A673 (cell line): ENCODE data around the gene LAX1. TPM values are rescaled to one million over a fixed set of nuclear protein-coding genes. Genes with fewer than 3 reads are reported as not detected.

ENCODE experiments used
- BruUV-seq: library from RNA; stranded (reverse); fragments of 400-500 nt; replicated peaks from 2 replicates; lab custom pipeline; 2021; lab: Mats Ljungman, UMichigan
- CTCF ChIA-PET: fragments of 300-600 bp; sonication (Branson Sonifier 250); formaldehyde crosslinking; loops from one replicate; lab custom pipeline; 2022; ENCODE audit warnings: antibody characterized with exemption; lab: Charles Lee
- POLR2A ChIA-PET: fragments of 300-600 bp; sonication (Branson Sonifier 250); formaldehyde crosslinking; loops from one replicate; lab custom pipeline; 2022; ENCODE audit warnings: antibody characterized with exemption; ENCODE audit not compliant: low non-redundant PET; lab: Charles Lee
- DNase-seq: peaks from one replicate; pipeline ENCODE4 v3.0.0-alpha.2; 2015; ENCODE audit warnings: low spot score
- H3K27ac ChIP-seq: fragments of 200-600 bp; sonication (generic); 2 replicates; pipeline ENCODE4 v1.5.1; 2016; ENCODE audit warnings: mixed run types, low read depth, mild to moderate bottlenecking, mixed read lengths, antibody characterized with exemption, low read length; ENCODE audit not compliant: poor library complexity, severe bottlenecking
- H3K27me3 ChIP-seq: fragments of 200-600 bp; sonication (generic); replicated peaks from 2 replicates; pipeline ENCODE4 v1.6.1; 2017; ENCODE audit warnings: mixed run types, low read depth, mild to moderate bottlenecking, mixed read lengths, antibody characterized with exemption, low read length; ENCODE audit not compliant: insufficient read depth, poor library complexity
- H3K36me3 ChIP-seq: fragments of 200-600 bp; sonication (generic); 2 replicates; pipeline ENCODE4 v1.6.1; 2016; ENCODE audit warnings: mixed run types, mild to moderate bottlenecking, mixed read lengths, antibody characterized with exemption, low read length; ENCODE audit not compliant: insufficient read depth, poor library complexity, severe bottlenecking
- H3K4me1 ChIP-seq: fragments of 200-600 bp; sonication (generic); 2 replicates; pipeline ENCODE4 v1.6.1; 2017; ENCODE audit warnings: mixed run types, mild to moderate bottlenecking, mixed read lengths, antibody characterized with exemption, low read length; ENCODE audit not compliant: insufficient read depth, poor library complexity, severe bottlenecking
- H3K4me3 ChIP-seq: fragments of 200-600 bp; sonication (generic); 2 replicates; pipeline ENCODE4 v1.5.1; 2016; ENCODE audit warnings: low read depth, mixed run types, mild to moderate bottlenecking, mixed read lengths, low read length; ENCODE audit not compliant: poor library complexity, severe bottlenecking
- H3K9me3 ChIP-seq: fragments of 200-600 bp; sonication (generic); 2 replicates; pipeline ENCODE4 v1.6.1; 2016; ENCODE audit warnings: mixed run types, low read depth, mild to moderate bottlenecking, mixed read lengths, antibody characterized with exemption, low read length; ENCODE audit not compliant: poor library complexity, severe bottlenecking
- EZH2 ChIP-seq: fragments of 200-600 bp; sonication (generic); IDR thresholded peaks from 2 replicates; pipeline ENCODE4 v1.6.1; 2017; ENCODE audit warnings: borderline replicate concordance, low read depth, mild to moderate bottlenecking, mixed read lengths, antibody characterized with exemption, low read length; ENCODE audit not compliant: poor library complexity, severe bottlenecking
- intact Hi-C: fragments of 100-400 bp; cut with micrococcal nuclease; formaldehyde crosslinking; loops from one replicate; pipeline ENCODE4 v1.10.0; 2022; ENCODE audit not compliant: unreplicated experiment
- total RNA-seq: library from RNA; stranded (reverse); gene quantifications from 2 replicates; pipeline ENCODE4 v1.2.3, GENCODE V29; 2021
- TF ChIP-seq, protein P1 (sequence below): fragments of 300-800, 200-600 bp; sonication (generic); conservative IDR thresholded peaks from 2 replicates; pipeline ENCODE4 v1.5.1; 2017; ENCODE audit warnings: low read depth, mild to moderate bottlenecking, antibody characterized with exemption, low read length, moderate library complexity, mixed read lengths

The LAX1 gene
- total RNA-seq, 1 experiment from 2014 or later = 0.43 TPM

DNA sequence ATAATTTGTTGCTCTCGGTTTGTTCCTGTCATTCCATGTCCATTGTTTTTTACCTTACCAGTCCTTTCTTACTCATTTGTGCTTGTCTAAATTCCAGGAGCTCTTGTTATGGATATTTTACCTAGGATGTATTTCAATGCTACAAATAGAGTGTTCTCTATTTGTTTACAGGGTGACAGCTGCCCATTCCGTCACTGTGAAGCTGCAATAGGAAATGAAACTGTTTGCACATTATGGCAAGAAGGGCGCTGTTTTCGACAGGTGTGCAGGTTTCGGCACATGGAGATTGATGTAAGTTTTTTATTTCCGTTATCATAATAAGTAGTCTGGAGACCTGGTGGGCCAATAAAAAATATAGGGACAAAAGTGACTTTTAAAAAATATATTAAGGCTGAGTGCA is 53.4 kb downstream of the LAX1 start:
- CTCF ChIA-PET = no interaction called here
- POLR2A ChIA-PET = no interaction called here
- no peak for TF ChIP-seq EZH2
- TF ChIP-seq, protein P1, sequence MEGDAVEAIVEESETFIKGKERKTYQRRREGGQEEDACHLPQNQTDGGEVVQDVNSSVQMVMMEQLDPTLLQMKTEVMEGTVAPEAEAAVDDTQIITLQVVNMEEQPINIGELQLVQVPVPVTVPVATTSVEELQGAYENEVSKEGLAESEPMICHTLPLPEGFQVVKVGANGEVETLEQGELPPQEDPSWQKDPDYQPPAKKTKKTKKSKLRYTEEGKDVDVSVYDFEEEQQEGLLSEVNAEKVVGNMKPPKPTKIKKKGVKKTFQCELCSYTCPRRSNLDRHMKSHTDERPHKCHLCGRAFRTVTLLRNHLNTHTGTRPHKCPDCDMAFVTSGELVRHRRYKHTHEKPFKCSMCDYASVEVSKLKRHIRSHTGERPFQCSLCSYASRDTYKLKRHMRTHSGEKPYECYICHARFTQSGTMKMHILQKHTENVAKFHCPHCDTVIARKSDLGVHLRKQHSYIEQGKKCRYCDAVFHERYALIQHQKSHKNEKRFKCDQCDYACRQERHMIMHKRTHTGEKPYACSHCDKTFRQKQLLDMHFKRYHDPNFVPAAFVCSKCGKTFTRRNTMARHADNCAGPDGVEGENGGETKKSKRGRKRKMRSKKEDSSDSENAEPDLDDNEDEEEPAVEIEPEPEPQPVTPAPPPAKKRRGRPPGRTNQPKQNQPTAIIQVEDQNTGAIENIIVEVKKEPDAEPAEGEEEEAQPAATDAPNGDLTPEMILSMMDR = no peak
- DNase-seq = no peak
- Histone ChIP-seq H3K27me3 (no peaks in the 10 kb centered on the region), H3K4me3 (no peak overlapping the region), H3K27ac (no peak overlapping the region), H3K36me3 (peaks cover 80% of the 10 kb centered on the region), H3K4me1 (no peaks in the 10 kb centered on the region), H3K9me3 (no peaks in the 10 kb centered on the region)
- BruUV-seq = no TSS peak
- intact Hi-C loops = no loop called here

DNA sequence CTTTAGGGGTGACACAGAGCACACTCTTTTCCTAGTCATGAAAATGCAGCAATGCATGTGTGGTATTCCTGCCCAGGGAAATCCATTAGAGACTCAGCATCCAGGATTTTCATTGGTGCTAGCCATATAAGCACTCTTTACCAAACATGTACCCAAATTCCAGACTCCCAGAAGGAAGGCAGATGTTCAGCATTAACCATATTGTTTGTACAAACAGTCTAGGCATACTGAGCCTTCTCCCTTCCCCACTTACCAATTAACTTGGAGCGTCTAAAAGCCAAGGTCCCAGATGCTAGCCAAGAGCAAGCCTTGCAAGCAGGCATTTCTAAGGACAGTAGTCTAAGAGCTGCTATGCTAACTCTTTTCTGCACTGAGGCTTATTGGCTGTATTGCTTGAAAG is 58.3 kb downstream of the LAX1 start:
- Histone ChIP-seq H3K4me3 (no peak overlapping the region), H3K9me3 (no peaks in the 10 kb centered on the region), H3K36me3 (peaks cover 86% of the 10 kb centered on the region), H3K27me3 (no peaks in the 10 kb centered on the region), H3K4me1 (no peaks in the 10 kb centered on the region), H3K27ac (no peak overlapping the region)
- no TSS peak for BruUV-seq
- POLR2A ChIA-PET = no interaction called here
- no peak for DNase-seq
- CTCF ChIA-PET = no interaction called here
- intact Hi-C loops = no loop called here
- no peak for TF ChIP-seq EZH2
- TF ChIP-seq, protein P1 = no peak

Other genes with a start within 250 kb of the LAX1 start
- 16.1 and 19.5 TPM in 2 replicates for gene ATP2B4, start 138.4 kb upstream of the LAX1 start, total RNA-seq
- 28.5 and 29.6 TPM in 2 replicates for gene ZBED6, start 30.4 kb downstream of the LAX1 start, total RNA-seq
- gene ZC3H11A, start 30.4 kb downstream of the LAX1 start, total RNA-seq = 95.3 and 103 TPM in 2 replicates
- 315 and 358 TPM in 2 replicates for gene SNRPE, start 96.4 kb downstream of the LAX1 start, total RNA-seq